DMS 273 treated with DMSO at 0.1 percent for 48 hours (cell line): Measurements from ENCODE around the gene BCAS3.

Source experiments
- DNase-seq: peaks from one replicate; lab custom pipeline; 2025; lab: John Stamatoyannopoulos, UW

The BCAS3 gene

DNA sequence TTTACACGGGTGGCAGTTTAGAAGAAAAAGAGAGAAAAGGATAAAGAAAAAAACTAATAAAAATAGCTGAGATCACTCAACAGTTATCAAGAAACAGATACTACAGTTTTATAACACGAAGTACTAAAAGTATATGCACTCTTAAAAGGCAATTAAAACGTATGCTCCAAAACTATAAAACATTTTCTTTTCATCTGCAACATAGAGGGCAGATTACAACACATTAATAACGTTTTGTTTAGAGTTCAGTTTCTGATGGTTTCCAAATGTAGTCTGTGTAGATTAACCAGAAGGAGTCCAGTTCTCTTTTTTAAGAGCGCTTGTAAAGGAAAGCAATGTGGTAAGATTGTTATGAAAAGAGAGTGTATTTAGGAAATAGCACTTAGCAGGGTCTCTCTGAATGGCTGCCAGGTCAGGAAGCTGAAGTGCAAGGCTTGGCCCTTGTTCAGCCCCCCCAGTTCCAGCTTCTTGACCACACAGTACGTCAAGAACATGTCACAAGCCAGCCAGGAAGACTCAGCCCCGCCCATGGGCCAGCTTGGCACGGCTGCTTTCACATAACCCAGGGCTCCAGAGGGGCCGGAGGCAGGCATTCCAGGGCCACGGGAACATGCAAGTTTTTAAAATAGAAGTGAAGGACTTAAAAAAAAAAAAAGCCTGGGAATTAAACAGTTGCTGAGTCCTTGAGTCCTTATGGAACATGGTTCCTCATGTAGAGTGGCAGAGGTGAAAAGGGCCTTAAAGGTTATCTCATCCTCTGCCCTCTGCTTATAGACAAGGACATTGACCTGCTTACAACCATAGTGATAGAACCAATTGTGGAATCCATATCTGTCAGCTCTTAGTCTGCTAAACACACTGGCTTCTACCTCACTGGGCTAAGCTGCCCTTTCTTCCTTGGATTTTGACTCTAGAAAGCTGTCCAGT lies 574.6 kb downstream of the BCAS3 start:
- no peak for DNase-seq

DNA sequence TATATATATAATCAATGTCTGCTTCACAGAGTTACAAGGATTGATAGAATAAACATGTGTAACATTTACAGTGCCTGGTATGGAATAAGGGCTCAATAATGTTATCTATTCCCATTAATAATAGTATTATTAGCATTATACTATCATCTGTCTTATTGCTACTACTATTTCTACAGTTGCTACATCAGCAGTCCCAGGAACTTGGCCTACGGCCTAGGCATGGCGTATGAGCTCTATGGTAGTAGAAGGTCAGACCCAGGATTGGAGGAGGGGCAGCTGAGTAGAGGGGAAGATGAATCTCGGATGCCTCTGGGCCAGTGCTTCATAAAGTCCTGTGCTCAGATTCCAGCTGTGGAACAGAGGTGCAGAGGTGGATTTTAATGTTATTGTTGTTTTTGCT lies 575.7 kb downstream of the BCAS3 start:
- no peak for DNase-seq

DNA sequence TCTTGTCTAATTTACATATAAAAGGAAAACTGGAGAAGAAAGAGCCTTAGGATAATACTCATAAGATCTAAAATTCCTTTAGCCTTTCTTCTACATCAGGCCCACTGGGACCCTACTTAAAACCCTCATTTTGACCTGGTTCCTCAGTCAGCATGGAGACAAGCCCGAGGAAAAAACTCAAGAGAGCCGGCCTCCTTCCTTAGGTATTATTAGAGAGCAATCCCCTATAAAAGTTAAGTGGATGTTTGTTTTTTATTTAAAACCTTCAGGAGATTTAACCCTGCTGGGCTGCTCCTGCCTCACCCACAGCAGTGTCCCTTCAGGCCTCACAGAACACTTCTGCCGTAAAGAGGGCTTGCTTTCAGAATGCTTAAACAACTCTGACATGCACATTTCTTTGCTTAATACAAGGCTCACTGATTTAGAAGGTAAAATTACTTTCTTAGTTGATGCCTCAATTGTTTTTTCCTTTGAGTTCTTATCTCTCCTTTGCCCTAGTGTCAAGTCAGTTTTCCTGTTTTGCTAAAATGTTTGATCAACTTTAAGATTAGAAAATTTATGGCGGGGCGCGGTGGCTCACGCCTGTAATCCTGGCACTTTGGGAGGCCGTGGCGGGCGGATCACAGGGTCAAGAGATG lies 576.4 kb downstream of the BCAS3 start:
- no peak for DNase-seq

DNA sequence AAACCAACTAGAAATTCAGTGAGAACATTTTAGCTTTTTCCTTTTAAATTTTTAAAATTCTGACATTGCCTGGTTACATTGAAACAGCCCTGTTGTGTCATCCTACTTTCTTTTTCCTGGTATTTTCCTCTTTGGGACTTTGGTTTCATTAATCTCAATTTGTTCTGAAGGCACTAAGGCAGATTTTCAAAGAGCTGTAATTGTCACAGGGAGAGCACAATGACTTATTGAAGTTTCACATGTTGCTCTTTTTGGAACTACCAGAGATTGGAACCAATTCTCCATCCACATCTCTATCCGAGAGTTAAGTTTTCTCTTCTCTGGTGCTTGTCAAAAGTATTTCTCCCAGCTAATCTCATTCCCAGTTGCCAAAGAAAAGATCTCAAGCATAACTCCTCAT lies 577.3 kb downstream of the BCAS3 start:
- DNase-seq = no peak

DNA sequence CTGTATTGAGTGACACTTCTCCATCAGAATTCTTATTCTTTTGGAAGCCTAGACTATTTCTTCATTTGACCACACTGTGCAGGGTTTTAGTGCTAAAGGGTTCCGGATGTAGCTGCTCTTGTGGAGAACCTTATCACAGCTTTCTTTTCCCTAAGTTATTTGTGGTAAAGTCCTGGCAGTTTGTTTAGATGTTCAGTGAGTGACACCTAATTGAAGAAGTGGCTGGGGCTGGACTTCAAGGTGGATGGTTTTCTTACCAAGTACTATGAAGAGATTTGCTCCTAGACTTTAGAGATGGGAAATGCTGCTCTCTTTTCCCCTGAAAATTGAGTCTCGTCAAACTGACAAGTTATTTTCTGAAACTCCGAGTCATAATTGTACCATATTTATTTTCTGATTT lies 578.0 kb downstream of the BCAS3 start:
- no peak for DNase-seq

DNA sequence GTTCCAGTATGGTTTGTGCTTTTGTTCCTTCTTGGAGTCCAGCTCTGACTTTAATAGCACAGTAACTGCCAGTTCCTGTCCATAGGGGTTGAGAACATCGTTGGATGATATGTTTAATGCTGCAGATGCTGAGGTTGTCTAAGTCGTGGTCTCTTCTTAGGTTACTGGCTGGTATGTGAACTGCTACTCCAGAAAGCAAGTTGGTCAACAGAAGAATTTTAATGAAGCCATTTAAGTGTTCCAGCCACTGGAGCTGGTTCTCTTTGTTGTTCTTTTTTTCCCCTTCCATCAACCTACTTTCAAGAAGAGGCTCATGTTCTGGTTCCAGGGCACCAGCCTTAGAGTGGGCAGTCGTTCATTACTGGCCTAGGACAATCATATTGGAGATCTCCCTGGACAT lies 581.7 kb downstream of the BCAS3 start:
- no peak for DNase-seq

DNA sequence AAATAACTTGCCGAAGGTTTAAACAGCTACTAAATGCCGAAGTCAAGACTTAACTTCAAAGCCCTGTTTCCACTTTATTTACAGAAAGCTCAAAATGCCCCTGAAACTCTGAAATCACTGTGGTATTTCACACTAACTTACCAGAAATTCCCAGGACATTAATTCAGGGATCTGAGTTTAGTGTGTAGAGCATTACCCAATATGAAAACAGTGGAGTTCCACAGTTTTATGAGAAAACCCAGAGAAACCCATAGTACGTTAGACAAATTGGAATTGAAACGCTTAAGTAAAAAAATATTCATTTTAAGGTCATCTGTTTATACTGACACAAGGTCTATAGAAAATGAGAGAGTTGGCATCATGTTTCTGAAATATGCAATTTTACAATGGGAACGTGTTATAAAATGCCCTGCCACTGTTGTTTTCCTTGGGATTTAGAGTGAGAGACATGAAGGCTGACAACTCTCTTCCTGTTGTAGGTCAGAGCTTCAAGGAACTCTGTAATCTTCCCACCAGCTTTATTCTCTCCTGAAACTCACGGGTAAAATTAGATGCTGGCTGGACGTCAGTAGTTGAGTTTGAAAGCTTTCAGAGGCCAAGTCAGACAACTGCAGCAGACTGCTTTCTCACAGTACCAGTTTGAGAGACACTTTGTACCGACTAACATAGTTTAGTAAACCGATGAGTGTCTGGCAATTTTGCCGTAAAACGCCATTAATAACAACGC lies 582.6 kb downstream of the BCAS3 start:
- no peak for DNase-seq

DNA sequence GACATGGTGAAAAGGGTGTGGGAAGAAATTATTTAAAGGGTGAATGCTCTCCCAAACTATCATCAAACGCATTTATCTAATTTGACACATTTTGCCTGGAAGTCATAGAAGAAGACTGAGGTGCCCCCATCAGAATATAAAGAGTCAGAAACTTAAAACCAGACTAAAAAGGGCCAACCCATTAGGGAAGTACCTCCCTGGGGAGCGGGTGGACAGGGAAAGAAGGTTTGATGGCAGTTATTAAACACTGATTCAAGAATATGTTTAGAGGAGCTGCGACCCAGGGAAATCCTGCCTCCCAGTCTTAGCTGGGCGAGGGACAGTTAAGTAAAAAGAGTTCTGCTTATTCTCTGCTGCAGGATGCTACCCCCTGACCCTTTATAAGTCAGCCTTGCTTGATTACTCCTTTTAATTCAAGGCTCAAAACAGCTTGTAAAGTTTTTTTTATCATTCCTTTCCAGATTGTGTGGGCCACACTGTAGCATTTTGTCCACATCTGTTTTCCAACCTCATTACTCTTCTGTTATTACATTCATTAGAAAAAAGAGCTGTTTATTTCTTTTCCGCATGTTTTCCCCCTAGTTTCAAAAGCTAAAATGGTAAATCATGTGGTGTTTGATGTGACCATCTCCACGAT lies 583.5 kb downstream of the BCAS3 start:
- no peak for DNase-seq

DNA sequence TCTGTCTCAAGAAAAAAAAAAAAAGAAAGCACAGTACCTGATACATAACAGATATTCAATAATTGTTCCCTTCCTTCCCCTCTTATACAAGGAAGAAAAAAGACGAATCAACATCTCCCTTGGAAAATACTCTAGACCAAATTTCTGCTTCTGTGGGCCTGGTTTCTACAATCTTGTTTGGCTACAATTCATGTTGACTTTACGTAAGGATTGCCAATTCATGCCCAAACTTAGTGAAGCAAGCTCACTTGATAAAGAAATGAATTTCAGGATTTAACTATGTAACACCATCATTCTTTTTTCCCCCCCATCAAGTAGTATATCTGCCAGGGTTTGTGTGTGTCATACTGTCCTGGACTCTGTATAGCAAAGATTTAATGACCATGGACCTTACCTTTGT lies 587.7 kb downstream of the BCAS3 start:
- no peak for DNase-seq

DNA sequence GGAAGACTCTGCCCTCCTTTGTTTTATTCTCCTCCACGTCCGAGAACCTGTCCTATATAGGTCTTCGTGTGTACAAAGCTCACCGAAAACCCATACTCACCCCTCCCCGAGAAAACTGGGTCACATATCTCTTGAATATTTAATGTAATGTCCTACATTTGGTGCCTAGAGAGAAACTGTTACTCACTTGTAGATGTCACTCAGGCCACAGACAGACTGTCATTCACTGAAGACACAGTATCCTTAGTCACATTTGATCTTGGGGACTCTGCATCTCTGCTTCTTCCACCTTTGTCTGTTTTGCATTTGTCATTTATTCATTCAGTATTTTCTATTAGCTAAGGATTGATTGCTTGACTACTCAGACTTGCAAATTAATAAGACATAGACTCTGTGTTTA lies 590.2 kb downstream of the BCAS3 start:
- no peak for DNase-seq

DNA sequence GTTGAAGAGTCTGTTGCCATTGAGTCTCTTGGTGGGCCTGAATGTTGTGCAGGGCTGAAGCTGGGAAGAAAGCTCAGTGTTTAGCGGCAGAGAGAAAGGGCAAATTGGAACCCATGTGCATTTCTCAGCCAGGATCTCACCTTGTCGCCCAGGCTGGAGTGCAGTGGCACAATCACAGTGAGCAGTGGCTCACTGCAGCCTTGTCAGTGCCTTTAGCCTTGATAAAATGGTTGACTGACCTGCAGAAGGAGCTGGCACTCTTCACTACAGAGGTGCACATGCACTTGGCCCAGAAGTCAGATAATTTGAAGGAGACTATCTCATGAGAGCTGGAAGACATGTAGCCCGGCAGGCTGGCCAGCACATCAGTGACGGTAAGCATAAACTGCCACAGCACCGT lies 597.7 kb downstream of the BCAS3 start:
- no peak for DNase-seq

DNA sequence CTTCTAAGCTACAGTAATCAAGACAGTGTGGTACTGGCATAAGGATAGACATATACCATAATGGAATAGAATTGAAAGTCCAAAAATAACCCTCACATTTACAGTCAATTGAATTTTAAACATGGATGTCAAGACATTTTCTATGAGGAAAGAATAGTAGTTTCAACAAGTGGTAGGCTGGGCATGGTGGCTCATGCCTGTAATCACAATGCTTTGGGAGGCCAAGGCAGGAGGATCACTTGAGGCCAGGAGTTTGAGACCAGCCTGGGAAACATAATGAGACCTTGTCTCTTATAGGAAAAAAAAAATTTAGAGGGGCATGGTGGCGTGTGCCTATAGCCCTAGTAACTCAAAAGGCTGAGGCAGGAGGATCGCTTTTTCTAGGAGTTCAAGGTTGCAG lies 599.2 kb downstream of the BCAS3 start:
- no peak for DNase-seq

DNA sequence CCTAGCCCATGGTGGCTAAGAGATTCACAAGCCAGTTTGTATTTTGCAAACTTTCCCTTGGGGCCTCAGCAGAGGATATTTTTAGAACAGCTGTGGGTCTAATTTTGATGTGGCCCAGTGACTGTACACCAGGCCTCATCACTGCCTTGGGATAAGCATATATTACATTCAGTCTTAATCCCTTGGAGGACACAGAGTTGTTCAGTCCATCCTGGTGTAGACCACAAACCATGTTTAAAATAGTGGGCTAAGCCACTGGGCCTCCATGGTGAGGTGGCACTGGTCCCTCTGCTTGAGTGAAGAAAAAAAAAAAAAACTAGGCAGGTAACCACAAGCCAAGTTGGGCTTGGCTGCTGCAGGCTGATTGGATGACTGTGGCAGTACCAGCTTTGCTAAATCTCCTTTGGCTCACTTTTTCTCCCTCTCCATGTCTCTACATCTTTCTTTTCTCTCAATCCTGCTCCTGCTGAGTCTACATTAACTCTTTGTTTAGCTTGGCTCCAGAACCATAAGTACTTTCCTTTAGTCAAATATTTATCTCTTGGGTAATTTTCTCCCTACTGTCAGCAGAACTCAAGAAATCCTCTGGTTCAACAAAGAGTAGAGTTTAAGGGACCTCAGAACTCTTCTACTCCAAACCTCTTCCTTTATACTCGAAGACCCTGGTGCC lies 602.0 kb downstream of the BCAS3 start:
- DNase-seq = no peak

DNA sequence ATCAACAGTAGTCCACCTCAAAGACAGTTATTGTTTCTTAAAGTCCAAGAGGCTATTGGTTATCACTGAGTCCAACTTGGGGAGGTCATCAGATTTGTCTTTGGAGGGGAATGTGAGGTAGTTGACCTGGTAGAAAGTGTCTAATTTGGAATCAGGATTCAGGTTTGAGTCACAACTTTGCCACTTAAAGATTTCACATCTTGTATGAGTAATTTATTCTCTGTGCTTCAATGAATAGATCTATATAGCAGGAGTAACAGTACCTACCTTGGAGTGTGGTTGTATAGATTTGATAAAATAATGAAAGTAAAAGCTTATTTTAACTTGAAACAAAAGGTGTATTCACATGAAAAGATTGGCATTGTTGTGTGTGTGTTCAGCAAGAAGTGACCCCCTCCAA lies 602.7 kb downstream of the BCAS3 start:
- no peak for DNase-seq

DNA sequence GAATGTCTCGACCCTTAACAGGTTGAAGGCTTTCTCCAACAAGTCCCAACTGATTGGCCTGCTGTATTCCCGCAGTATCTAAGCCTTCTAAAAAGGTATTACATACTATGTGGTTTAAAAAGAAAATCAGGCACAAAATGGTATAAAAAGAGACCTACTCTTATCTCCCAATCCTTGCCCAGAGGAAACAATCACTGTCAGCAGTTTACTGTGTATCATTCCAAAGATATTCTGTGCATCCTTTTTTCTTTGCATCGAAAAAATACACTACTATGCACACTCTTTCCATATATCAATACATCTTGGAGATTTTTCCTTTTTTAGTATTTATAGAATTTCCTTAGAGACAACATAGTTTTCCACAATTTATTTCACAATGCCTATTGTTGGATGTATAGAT lies 603.2 kb downstream of the BCAS3 start:
- no peak for DNase-seq

DNA sequence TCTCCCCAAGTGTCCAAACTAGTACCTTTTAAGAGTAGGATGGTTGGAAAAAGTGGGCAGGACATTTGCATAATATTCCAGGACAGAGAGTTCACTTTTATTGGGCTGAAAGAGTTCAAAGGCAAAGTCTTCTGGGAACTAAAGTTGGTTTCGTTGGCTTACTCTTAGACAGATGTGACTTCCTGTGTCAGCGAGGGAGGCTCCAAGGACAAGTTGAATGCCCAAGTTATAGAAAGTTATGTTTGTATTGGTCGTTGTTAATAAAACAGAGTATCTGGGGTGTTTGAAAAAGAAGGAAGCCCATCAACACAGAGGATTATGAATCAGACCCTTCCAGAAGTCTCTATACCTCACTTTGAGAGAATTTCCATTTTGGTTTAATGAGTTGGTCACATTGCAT lies 604.7 kb downstream of the BCAS3 start:
- DNase-seq = no peak

DNA sequence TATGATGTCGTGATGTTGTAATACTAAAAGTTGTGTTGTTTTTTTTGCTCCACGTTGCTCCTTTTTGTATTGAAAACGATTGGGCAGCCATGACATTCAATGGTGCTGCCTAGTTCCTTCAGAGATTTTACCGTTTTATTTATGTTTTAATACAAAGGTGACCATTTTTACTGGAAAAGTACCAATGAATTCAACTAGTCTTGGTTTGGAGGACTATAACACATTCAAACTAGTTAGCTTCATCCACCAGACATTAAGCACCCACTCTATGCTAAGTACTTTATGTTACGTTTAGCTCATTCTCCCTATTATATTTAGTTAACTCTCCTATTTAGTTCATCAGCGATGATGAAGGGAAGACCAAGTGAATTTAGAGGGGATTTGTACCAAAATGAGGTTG lies 605.4 kb downstream of the BCAS3 start:
- no peak for DNase-seq

DNA sequence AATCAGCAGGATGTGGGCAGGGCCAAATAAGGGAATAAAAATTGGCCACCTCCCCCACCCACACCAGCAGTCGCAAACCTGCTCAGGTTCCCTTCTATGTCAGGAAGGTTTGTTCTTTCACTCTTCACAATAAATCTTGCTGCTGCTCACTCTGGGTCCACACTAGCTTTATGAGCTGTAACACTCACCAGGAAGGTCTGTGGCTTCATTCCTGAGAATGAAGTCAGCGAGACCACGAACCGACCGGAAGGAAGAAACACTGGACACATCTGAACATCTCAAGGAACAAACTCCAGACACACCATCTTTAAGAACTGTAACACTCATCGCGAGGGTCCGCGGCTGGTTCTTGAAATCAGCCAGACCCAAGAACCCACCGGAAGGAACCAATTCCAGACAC lies 606.5 kb downstream of the BCAS3 start:
- DNase-seq = no peak

DNA sequence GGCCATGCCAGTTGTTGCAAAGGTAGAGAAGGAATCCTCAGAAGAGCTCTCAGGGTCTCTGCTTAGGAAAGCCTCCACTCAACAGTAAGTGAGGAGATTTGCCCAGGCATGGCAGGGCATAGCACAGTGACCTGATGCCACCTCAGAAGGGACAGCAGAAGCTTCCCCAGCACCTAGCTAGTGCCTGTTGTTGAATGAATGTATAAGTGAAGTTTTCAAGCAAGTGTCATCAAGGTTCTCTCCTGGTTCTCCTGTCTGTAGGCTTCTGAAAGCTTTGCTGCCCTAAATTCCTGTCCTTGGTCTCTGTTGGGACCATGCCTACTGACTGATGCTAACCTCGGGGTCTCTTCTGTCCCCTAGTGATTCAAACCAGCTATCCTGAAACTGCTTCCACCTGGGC lies 607.1 kb downstream of the BCAS3 start:
- DNase-seq = no peak

DNA sequence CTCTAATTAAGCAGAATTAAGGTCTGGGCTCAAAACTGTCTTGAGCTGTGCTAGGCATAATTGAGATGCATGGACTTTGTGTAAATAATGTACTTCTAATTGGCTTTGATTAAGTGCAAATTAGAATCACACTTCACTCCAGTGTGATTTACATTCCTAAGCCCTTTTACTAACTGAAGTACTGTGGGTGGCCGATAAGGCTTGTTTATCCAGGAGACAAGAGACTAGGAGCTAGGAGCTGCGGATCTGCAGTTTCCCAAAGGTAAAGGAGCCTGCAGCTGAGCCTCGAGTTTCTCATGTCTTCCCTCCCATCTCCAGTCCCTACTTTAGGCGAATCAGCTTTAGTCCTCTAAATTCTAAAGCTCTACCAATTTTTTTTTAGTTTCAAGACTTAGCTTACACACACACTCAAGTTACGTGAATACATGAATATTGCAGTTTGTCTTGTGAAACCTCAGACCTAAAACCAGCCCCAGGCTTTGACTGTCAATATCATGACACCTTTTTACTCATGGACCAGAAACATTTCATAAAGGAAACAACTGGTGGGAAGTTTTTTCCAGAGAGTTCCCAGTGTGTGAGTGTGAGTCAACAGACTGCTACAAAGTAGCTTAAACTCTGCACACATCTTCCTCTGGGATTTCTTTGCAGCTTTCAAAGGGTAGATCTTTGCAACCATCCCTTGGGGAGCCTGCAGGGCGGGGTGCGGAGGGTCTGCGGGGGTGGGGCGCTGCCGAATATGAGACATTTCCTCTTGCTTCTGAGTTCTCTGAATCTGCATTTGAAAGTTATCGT lies 608.1 kb downstream of the BCAS3 start:
- no peak for DNase-seq

DNA sequence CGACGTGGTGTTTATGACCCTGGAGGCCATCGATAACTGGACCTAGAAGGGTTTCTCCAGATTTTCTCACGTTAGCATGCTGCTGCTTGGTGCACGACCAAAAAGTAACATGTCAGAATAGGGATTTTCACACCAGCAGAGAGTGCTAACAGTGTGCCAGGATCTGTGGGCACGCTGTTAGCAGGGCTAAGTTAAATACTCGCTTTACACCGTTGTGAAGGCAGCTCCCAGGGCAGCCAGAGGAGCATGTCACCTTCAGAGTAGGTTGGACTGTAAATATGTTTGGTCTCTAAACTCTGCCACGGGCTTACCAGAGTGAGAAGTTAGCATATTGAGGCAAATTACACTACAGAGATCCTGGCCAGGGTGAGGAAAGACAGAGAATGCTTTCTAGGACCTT lies 608.8 kb downstream of the BCAS3 start:
- DNase-seq = no peak
